Inferior parietal cortex (tissue), 1 donor: ENCODE measurements around the gene AGAP6.
"Not testable (repeated sequence)": the region's sequence is repeated elsewhere in the genome, so short reads cannot be mapped to it uniquely, and the experiment has no call there.

Experiments
- DNase-seq: peaks from one replicate; pipeline ENCODE4 v3.0.0-alpha.2; 2016; ENCODE audit errors: extremely low spot score

Gene AGAP6

DNA sequence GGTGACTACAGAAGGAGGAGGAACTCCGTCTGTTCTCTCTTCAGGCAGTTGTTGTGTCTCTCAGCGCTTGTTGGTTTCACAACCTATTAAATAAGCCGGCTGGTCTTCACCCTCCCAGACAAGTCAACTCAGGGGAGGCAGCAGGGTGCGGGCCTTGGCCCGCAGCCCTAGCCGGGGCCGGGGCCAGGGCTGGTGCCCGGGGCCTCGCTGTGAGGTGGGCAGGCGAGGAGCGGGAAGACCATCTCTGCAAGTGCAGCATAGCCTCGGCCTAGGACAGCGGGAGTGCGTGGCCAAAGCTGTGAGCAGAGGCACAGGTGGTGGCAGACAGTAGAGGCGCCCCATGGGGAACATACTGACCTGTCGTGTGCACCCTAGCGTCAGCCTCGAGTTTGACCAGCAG, at the start of gene AGAP6:
TSS of gene AGAP6 (plus strand) at position 31 of the 400 bp plus-strand sequence. CDS start at position 341, 310 bp downstream.
- not testable (repeated sequence) for DNase-seq

DNA sequence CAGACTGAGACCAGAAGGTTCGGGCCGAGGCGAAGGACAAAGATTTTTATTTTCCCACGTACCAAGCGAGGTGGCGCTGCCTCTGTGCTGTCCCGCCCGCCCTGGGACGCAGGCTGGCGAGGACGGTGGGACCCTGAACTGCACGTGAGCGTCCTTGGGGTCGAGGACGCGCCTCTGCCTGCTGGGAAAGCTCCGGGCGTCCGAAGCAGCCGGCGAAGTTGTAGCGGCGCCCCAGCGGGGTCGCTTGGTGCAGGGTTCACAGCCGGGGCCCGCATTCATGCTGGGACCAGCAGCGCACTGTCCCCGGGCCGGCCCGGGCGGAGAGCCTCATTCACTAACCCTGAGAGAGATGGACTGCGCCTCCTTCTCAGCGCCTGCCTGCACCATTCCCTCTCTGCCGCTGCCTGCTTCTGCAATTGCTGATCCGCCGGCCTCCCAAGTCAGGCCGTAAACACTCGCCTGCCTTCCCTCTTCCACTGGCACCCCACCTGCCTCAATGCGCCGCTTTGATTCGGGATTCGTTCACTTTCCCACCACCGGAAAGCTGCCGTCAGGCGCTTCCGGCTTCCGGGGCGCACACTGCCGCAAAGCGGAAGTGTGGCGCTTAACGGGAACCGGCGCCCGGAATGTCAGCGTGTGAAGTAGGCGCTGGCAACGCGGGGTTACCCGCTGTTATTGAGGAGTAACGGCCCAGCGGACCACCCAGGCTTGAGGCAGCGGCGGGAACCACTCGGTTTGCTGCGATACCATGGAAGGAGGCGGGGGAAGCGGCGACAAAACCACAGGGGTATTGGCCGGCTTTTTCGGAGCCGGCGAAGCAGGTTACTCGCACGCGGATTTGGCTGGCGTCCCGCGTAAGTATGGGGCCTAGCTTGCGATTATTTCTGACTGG, 46.5 kb upstream of the AGAP6 start, which contains the start of the genes PARG and TIMM23B:
TSS of gene PARG (minus strand) at position 581 of the 892 bp plus-strand sequence. CDS start at position 279, 302 bp downstream.
TSS of gene TIMM23B (plus strand) at position 607 of the 892 bp plus-strand sequence. CDS start at position 749, 142 bp downstream.
- peak; percentile 88 for DNase-seq

DNA sequence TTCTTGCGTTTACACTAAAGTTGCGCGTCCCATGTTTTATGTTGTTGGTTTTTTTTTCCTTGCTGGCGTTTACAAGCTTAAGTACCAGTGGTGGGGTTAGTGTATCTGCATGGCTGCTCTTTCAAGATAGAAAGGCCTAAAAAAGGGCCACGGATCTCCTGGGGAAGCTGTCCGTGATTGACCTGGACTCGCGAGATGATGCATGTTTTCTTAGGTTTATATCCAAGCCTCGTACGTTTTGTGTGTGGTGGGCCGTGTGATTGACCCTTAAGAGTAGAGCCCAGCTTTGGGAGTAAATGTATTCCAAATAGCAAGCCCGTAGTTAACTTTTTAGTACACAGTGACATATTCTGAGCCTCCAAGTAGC, 45.9 kb upstream of the AGAP6 start:
- peak; percentile 3 for DNase-seq

DNA sequence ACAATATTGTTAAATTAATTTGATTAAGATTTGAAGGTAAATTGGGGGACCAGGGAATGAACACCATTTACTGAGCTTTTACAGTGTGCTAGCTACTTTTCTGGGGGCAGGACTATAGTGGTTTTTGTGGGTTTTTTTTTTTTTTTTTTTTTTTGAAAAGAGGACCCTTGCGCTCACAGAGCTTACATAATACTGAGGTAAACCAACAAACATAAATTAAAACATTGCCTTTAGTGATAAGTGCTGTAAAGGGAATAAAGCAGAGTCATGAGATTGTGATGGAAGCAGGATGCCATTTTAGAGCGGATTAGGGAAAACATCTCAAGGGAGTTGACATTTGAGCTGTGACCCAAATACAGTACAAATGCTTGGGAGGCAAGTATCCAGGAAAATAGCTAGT, 44.6 kb upstream of the AGAP6 start:
- not testable (repeated sequence) for DNase-seq

- DNase-seq = not testable (repeated sequence)
Measured at GRCh38 chr10:49948142-49948541, 40.1 kb upstream of the AGAP6 start.

- not testable (repeated sequence) for DNase-seq
Measured at GRCh38 chr10:49948737-49949136, 39.5 kb upstream of the AGAP6 start.

GRCh38 chr10:49952006-49952405, 36.2 kb upstream of the AGAP6 start:
- DNase-seq = not testable (repeated sequence)

DNA sequence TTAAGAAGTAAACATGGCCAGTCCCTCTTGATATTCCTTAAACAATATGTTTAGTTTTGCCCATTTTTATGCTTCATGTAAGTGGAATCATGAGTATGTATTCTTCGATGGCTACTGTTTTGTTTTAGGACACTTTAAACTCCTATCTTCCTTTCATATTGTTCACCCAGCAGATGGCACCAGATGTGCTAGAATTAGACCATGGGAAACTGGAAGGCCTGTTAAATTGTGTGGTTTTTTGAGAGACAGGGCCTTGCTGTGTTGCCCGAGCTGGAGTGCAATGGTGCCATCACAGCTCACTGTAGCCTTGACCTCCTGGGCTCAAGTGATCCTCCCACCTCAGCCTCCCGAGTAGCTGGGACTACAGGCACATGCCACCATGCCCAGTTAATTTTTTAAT, 35.1 kb upstream of the AGAP6 start:
- DNase-seq = not testable (repeated sequence)

GRCh38 chr10:49970331-49970857, 17.8 kb upstream of the AGAP6 start:
- DNase-seq = not testable (repeated sequence)

DNA sequence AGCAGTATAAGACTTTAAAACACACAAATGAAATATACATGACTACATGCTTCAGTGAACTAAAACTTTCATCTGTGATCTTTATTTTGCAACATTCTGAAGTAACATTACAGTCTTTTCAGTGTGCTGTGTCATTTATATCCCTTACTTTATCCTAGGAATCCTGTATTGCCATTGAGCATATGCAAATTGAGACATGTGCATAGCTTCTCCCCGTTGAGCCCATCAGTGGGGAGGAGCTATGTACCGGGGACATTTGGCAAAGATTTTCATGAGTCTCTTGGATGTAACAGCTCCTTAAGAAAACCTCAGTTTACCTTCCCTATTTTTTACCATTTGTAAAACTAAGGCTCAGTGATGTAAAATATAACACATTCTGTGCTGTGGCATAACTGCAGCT, 16.7 kb upstream of the AGAP6 start:
- DNase-seq = not testable (repeated sequence)

DNA sequence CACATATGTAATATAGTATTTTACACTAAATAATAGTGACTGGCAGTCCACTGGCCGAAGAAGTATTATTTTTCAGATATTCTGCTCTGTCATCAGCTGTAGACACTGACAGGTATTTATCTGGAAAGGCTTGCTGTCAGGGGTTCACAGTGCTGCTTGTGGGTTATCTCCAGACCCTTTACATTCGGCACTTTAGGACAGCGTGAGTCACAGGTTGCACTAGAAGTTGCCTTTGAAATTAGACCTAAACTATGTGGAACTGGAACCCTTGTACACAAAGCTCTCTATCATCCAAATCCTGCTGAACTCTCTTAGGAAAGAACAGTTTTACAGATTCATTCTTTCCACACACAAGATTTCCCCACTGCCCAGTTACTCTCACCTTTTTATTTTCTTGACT, 16.1 kb upstream of the AGAP6 start:
- not testable (repeated sequence) for DNase-seq

- not testable (repeated sequence) for DNase-seq
Measured at GRCh38 chr10:49977756-49978155, 10.4 kb upstream of the AGAP6 start.

GRCh38 chr10:49987207-49987606, 999 bp upstream of the AGAP6 start:
- DNase-seq = not testable (repeated sequence)

DNA sequence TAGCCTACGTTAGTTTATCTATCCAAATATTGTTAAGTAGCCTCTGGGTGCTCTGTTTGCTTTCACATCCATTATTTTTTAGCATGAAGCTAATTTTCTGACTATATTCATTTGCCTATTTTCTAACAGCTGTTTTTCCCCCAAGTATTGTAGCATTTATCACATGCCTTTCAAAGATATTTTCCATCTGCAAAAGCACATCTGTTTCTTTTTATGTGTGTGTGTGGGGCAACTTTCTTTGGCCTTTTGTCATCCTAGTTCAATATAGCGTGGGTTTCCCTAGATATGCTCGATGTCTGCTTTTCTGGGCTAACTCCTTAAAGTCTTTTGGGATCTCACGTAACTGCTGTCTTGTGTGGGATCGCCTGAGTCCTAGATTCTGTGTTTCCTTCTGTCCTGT, 7.1 kb downstream of the AGAP6 start:
- not testable (repeated sequence) for DNase-seq

GRCh38 chr10:50014024-50014423, 25.8 kb downstream of the AGAP6 start:
- DNase-seq = not testable (repeated sequence)

DNA sequence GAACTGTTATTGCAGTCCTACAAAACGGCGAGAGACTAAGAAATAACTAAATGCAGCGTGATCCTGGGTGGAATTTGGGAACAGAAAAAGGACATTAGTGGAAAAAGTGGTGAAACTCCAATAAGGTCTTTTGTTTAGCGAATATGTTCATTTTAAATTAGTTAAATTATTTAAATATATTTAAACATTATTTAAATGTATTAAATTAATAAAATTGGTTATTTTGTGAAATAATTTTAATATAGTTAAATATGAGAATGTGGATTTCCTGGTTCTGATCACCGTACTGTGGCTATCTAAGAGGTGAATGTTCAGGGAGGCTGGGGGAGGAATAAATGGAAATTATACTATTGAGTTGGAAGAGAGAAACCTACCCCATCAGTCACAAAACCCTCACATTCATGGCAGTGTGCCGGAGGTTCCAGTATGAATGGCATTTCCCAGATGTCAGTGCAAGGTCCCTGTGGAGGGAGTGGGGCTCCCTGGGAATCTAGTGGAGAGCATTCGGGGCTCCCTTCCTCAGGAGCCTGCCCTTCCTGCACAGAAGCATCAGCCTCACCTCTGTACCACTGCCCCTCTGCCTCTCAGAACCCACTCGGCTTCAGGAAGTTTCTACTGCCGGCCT, 27.5 kb downstream of the AGAP6 start:
- DNase-seq = not testable (repeated sequence)

- DNase-seq = not testable (repeated sequence)
Measured at GRCh38 chr10:50016926-50017325, 28.7 kb downstream of the AGAP6 start.

DNA sequence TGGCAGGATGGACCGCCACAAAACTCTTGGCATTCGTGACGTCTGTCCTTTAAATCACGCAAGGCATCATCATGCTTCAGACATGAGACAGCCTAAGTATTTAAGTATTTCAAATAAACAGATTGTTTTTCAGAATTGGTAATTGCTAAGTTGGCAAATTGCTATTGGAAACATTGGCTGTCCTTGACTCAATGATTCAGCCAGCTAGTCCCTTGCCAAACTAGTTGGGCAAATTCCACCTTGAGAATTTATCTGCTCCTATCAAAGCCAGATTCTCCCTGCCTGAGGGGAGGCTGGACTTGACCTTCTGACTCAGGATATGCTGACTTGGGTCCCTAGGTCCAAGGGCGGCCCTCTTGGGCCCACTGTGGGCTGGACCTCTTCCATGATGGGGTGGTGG, 29.4 kb downstream of the AGAP6 start:
- DNase-seq = not testable (repeated sequence)

GRCh38 chr10:50019279-50019678, 31.1 kb downstream of the AGAP6 start:
- DNase-seq = not testable (repeated sequence)

- not testable (repeated sequence) for DNase-seq
Measured at GRCh38 chr10:50020451-50021024, 32.3 kb downstream of the AGAP6 start.

GRCh38 chr10:50021646-50022045, 33.4 kb downstream of the AGAP6 start:
- no peak for DNase-seq
